Measurements from ENCODE around the gene CCNI. TPM values are rescaled to one million over a fixed set of nuclear protein-coding genes. Genes with fewer than 3 reads are reported as not detected.
A peak's percentile ranks its signal among the peaks of the same experiment; 100 is the strongest.
"Not testable (repeated sequence)": the region's sequence is repeated elsewhere in the genome, so short reads cannot be mapped to it uniquely, and the experiment has no call there.

CCNI gene
- total RNA-seq, 3 donors from 2014 or later = 267 to 346 (median 271) TPM

DNA sequence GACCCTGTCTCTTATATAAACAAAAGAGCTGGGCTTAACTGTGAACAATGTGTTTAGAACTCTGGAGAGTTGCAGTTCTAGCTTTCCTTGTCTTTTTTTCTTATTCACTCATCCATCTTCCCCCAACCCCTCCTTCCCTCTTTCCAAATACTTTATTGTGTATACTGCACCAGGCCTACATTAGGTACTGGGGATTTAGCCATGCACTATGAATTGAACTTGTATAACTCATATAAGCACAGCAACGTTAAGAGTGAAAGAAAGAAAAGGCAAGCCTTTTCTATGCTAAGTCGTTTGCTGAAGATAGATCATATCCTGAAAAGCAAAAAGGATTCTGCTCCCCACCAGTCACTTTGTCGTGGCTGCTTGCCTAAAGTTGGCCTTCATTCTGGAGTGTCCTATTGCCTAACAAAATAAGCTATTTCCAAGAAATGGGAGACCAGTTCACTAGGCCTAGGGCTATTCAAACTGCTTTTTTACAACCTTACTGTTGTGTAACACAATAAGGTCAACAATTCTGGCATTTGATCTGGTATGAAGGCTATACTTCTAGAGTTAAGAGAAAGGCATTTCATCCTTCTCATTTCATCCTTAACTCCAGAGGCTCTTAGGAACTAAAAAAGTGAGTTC lies 32.2 kb downstream of the CCNI start:
- peak overlapping the region in 1 of 2 donors; percentile 65 for H3K27ac ChIP-seq
- TF ChIP-seq POLR2AphosphoS5 (IDR thresholded peaks at IDR 0.05) (peak in 1 of 3 donors; percentile 55), POLR2A (IDR thresholded peaks at IDR 0.05) (no peak)
- H3K36me3 ChIP-seq = no peaks in the 10 kb centered on the region
- H3K27me3 ChIP-seq = no peaks in the 10 kb centered on the region
- peaks cover 0 to 5% of the 10 kb centered on the region in 2 donors for H3K4me1 ChIP-seq
- no peak for DNase-seq (ENCODE audit: low spot score in 2 of 2)
- H3K4me3 ChIP-seq = no peak overlapping the region
- H3K9me3 ChIP-seq = no peaks in the 10 kb centered on the region
- intact Hi-C loops (cut with DNase I; ENCODE audit: low total_unique reads) = no loop called here

DNA sequence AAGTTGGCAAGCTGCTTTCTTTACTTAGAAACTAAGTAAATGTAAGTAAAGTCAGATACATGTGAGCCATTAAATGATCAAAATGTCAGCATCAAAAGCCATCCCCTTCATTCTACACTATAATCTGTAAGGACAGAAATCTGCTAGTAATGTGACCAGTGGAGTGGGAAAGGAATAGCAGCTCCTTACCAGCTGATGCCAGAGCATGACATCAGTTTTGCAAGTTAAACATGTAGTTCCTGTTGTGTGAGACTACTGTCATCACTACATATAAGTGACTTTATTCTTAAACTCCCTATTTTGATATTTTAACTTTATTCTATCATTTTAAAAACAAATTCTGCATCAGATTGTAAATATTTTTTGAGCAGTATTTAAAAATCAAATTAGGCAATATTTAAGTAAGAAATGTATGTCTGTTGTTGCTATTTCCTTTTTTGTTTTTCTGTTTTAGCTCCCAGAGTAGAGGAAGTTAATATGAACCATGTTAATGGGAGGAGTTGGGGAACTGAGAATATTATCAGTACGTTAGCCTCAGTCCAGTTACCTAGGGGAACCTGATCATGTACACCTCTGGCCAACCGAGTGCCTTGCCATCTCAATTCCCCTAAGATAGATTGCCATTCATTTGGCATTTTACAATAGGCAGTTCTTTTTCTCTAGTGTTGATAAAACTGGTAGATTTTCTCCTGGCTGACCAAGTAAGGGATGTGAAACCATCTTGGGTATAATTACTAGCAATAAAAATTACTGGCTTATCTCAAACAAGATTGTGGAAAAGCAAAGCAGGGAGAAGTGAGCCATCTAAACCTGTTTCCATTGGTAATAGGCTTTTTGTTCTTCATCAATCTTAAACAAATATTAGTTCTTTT lies 34.7 kb downstream of the CCNI start:
- DNase-seq (ENCODE audit: low spot score in 2 of 2) = no peak
- H3K27me3 ChIP-seq = no peaks in the 10 kb centered on the region
- H3K9me3 ChIP-seq = no peaks in the 10 kb centered on the region
- H3K27ac ChIP-seq = no peak overlapping the region
- H3K4me1 ChIP-seq = peaks cover 0 to 5% of the 10 kb centered on the region in 2 donors
- intact Hi-C loops (cut with DNase I; ENCODE audit: low total_unique reads) = no loop called here
- TF ChIP-seq POLR2AphosphoS5 (IDR thresholded peaks at IDR 0.05) (no peak), POLR2A (IDR thresholded peaks at IDR 0.05) (no peak)
- TF ChIP-seq, protein P1, sequence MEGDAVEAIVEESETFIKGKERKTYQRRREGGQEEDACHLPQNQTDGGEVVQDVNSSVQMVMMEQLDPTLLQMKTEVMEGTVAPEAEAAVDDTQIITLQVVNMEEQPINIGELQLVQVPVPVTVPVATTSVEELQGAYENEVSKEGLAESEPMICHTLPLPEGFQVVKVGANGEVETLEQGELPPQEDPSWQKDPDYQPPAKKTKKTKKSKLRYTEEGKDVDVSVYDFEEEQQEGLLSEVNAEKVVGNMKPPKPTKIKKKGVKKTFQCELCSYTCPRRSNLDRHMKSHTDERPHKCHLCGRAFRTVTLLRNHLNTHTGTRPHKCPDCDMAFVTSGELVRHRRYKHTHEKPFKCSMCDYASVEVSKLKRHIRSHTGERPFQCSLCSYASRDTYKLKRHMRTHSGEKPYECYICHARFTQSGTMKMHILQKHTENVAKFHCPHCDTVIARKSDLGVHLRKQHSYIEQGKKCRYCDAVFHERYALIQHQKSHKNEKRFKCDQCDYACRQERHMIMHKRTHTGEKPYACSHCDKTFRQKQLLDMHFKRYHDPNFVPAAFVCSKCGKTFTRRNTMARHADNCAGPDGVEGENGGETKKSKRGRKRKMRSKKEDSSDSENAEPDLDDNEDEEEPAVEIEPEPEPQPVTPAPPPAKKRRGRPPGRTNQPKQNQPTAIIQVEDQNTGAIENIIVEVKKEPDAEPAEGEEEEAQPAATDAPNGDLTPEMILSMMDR (IDR thresholded peaks at IDR 0.05) = no peak
- no peak overlapping the region for H3K4me3 ChIP-seq
- no peaks in the 10 kb centered on the region for H3K36me3 ChIP-seq

DNA sequence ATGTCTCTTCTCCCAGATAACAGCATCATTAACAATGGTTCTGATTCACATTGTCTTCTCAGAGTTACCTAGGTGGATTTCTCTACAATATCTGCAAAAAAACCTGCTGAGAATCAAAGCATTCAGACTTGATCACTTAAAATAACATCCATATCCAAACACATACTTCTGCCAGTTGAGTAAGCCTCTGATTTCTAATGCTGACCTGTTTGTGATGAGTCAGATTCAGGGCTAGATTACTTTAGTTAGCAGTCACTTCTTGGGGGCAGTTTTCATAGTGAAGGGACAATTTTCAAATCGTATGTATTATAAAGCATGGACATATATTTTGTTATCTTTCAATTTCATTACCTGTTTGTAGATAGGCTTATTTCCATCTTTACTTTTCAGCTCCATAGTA lies 35.5 kb downstream of the CCNI start:
- intact Hi-C loops (cut with DNase I; ENCODE audit: low total_unique reads) = no loop called here
- Histone ChIP-seq H3K27ac (no peak overlapping the region), H3K27me3 (no peaks in the 10 kb centered on the region), H3K4me1 (peaks cover 5 to 7% of the 10 kb centered on the region in 2 donors), H3K36me3 (no peaks in the 10 kb centered on the region), H3K9me3 (no peaks in the 10 kb centered on the region), H3K4me3 (no peak overlapping the region)
- no peak for DNase-seq (ENCODE audit: low spot score in 2 of 2)
- TF ChIP-seq POLR2AphosphoS5 (IDR thresholded peaks at IDR 0.05) (no peak), POLR2A (IDR thresholded peaks at IDR 0.05) (no peak)
- TF ChIP-seq, protein P1 (IDR thresholded peaks at IDR 0.05) = no peak

DNA sequence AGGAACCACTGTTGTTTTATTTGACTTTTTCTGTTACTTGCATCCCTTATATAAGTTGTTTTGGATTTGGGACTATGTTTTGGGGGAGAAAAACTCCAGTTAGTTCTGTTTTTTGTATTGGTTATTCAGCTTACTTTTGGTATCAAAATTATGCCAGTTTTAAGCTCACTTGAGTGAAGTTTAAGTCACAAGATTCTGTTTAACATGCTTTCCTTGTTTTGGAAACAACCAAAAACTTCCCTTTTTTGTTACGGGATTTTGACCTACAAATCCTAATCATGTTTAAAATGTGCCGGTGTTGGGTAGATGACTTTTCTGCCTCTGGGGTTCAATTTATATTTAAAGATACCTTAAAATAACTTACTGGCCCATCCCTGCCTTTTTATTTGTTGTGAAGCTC lies 36.0 kb downstream of the CCNI start:
- TF ChIP-seq POLR2AphosphoS5 (IDR thresholded peaks at IDR 0.05) = no peak
- TF ChIP-seq, protein P1 (IDR thresholded peaks at IDR 0.05) = no peak
- TF ChIP-seq POLR2A (IDR thresholded peaks at IDR 0.05) = no peak
- intact Hi-C loops (cut with DNase I; ENCODE audit: low total_unique reads) = no loop called here
- no peak overlapping the region for H3K27ac ChIP-seq

DNA sequence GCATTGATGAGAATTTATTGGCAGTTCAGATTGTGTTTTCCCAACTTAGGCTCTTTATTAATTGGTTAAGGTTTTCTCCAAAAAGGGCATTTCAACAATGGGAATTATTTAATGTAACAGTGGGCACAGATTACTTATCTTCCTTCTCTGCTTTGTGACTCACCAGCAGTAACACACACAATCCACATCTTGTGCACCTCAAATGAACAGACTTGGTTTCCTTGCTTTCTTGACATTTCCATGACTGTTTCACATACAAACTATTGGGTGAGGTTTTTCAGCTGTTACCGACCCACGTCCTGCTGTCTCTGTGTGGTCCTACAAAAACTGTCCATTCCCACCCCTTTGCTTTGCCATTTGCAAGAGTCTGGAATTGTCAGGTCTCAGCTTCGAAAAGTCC lies 38.1 kb downstream of the CCNI start:
- DNase-seq (ENCODE audit: low spot score in 2 of 2) = no peak
- intact Hi-C loops (cut with DNase I; ENCODE audit: low total_unique reads) = loop anchor here (2.0 kb wide), 1 partner anchor 51 kb away; no protein-coding TSS in a partner anchor
- Histone ChIP-seq H3K4me3 (no peak overlapping the region), H3K9me3 (no peaks in the 10 kb centered on the region), H3K27ac (no peak overlapping the region), H3K36me3 (no peaks in the 10 kb centered on the region), H3K4me1 (peaks cover 0 to 7% of the 10 kb centered on the region in 2 donors), H3K27me3 (no peaks in the 10 kb centered on the region)
- TF ChIP-seq, protein P1 (IDR thresholded peaks at IDR 0.05) = no peak
- TF ChIP-seq POLR2A (IDR thresholded peaks at IDR 0.05) = no peak
- TF ChIP-seq POLR2AphosphoS5 (IDR thresholded peaks at IDR 0.05) = no peak

More for the DNA sequence above, 36.0 kb downstream of the CCNI start:
- H3K36me3 ChIP-seq = no peaks in the 10 kb centered on the region
- DNase-seq (ENCODE audit: low spot score in 2 of 2) = no peak
- H3K4me3 ChIP-seq = no peak overlapping the region
- H3K9me3 ChIP-seq = no peaks in the 10 kb centered on the region
- peaks cover 5 to 7% of the 10 kb centered on the region in 2 donors for H3K4me1 ChIP-seq
- H3K27me3 ChIP-seq = no peaks in the 10 kb centered on the region

DNA sequence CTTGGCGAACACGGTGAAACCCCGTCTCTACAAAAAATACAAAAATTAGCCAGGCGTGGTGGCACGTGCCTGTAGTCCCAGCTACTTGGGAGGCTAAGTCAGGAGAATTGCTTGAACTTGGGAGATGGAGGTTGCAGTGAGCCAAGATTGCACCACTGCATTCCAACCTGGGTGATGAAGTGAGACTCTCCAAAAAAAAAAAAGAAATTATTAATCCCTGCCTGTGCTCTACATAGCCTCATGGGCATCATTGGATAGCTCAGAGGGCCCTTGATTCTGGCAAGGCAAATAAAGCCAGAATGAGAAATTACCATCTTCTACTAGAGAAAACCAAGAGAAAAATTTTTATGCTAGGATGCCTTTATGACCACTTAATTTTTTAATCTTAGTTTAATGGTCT lies 38.6 kb downstream of the CCNI start:
- not testable (repeated sequence) for H3K27ac ChIP-seq; H3K4me1 ChIP-seq; H3K4me3 ChIP-seq; DNase-seq (ENCODE audit: low spot score in 2 of 2); H3K27me3 ChIP-seq; H3K36me3 ChIP-seq; H3K9me3 ChIP-seq
- intact Hi-C loops (cut with DNase I; ENCODE audit: low total_unique reads) = loop anchor here (2.0 kb wide), 1 partner anchor 52 kb away; no protein-coding TSS in a partner anchor
